IPS DF 6.9 (cell line): ENCODE results near the gene TNFAIP8L3.

Experiments
- DNase-seq: peaks from one replicate; pipeline ENCODE4 v3.0.0-alpha.2; 2013; ENCODE audit warnings: low read depth, low spot score
- H3K27ac ChIP-seq: one replicate; pipeline ENCODE4 v1.5.1; 2013; ENCODE audit warnings: low read length, control low read depth
- H3K27me3 ChIP-seq: 2 replicates; pipeline ENCODE4 v1.6.1; 2013; ENCODE audit warnings: mild to moderate bottlenecking, low read length; ENCODE audit not compliant: control insufficient read depth, insufficient read depth
- H3K36me3 ChIP-seq: 2 replicates; pipeline ENCODE4 v1.6.1; 2013; ENCODE audit warnings: low read length; ENCODE audit not compliant: control insufficient read depth, insufficient read depth
- H3K4me1 ChIP-seq: 2 replicates; pipeline ENCODE4 v1.6.1; 2013; ENCODE audit warnings: low read length; ENCODE audit not compliant: control insufficient read depth, insufficient read depth
- H3K4me3 ChIP-seq: 2 replicates; pipeline ENCODE4 v1.5.1; 2013; ENCODE audit warnings: mild to moderate bottlenecking, low read length
- H3K9me3 ChIP-seq: 2 replicates; pipeline ENCODE4 v1.6.1; 2013; ENCODE audit warnings: low read length, inconsistent platforms; ENCODE audit not compliant: control insufficient read depth, insufficient read depth
- WGBS: extraction: QIAGEN DNeasy Blood & Tissue Kit; methylation state at CpG from one replicate; pipeline ENCODE4 v1.1.7; 2013; ENCODE audit warnings: mixed read lengths, missing lambda C conversion rate; ENCODE audit not compliant: insufficient read length, insufficient coverage; 5-methylcytosine and 5-hydroxymethylcytosine counted together

Gene TNFAIP8L3

DNA sequence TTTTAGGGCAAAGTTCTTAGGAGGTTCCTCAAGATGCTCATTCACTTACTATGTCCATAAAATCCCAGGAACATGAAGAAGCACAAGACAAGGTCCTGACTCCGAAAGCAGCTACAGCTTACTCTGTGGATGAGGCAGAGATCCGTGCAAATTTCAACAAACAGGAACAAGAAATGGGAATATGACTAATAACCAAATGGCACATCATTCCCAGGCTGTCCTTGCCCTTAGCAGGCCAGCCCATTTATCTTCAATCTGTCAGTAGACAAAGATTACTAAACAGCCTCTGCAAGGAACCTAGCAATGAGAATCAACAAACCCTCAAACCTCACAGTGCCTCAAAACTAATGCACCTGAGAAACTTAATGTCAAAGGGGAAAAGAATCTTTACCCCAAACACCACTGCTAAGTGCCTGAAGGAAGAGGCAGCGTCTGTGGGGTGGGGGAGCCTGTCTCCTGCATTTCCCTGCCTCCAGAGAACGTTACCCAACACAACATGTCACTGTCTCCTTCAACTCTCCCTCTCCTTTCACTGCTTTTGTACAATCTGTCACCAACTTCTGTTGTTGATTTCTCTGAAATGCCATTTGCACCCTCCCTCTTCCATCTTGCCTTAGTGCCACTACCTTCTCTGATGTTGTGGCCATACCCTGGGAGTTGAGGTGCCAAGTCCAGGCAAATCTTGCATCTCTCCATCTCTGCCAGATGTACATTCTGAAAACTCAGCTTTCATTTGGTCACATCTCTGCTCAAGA lies 4.8 kb downstream of the TNFAIP8L3 start:
- DNase-seq, result no peak
- Histone ChIP-seq H3K27me3 (peaks cover 21% of the 10 kb centered on the region), H3K4me1 (peaks cover 4% of the 10 kb centered on the region), H3K27ac (no peak overlapping the region), H3K4me3 (no peak overlapping the region), H3K9me3 (no peaks in the 10 kb centered on the region), H3K36me3 (no peaks in the 10 kb centered on the region; the same call in 1 of the 2 replicates)
- no CpG with 5 or more reads among the region's 4 CpGs for WGBS

DNA sequence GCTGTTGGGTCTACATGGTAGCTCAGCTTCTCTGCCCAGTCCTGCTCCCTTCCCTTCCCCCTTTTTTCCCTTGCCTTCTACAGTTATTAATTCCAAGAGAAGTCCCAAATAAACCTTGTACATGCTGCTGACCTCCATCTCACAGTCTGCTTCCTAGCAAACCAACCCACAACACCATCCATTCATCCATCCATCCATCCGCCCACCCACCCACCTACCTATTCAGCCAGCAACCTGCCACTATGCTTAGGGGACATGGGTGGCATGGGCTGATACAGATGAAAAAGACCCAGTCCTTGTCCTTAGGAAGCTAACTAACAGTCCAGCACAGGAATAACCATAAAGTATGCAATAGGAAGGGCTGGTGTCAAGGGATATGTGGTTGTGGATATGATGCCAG lies 5.7 kb downstream of the TNFAIP8L3 start:
- peaks cover 17% of the 10 kb centered on the region for H3K27me3 ChIP-seq
- H3K4me1 ChIP-seq, result peaks cover 4% of the 10 kb centered on the region; the same call in 1 of the 2 replicates
- no peaks in the 10 kb centered on the region; the same call in 1 of the 2 replicates for H3K36me3 ChIP-seq
- H3K4me3 ChIP-seq, result no peak overlapping the region
- H3K27ac ChIP-seq, result no peak overlapping the region
- no peak for DNase-seq
- no peaks in the 10 kb centered on the region for H3K9me3 ChIP-seq
- no CpG with 5 or more reads among the region's 1 CpG for WGBS

DNA sequence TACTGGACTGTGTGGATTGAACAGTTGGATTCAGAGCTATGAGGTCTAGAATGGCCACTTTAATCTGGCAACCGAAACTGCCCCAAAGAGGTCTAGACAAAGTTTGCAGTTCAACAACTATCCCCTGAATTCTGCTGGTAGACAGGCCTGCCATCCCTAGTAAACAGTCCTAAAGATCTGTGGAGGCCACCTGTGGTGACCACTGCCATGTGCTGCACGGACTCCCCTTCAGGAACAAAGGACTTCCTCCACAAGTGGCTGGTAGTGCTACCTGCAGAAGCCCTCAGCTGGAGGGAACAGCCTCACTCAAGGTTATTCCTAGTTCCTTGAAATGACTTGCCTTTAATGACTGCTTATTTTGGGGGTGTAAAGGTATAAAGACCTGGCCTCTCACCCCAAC lies 6.1 kb downstream of the TNFAIP8L3 start:
- DNase-seq, result no peak
- WGBS, result no CpG with 5 or more reads among the region's 2 CpGs

DNA sequence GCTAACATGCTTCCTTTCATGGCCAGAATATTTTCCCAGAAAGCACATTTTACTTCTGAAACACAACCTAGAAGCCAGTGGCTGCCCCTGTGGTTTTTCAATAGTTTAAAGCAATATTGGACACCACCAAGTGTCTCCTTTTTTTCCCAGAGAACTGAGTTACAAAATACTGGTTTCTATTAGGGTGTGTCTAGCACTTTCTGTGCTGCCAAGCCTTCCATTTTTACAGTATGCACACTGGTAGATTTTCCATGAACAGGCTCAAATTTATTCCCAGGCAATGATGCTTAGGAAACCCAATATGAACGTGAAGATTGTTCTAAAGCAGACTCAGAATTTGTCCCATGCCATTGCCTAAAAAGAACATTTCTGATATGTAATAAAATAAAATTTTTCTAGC lies 7.2 kb downstream of the TNFAIP8L3 start:
- Histone ChIP-seq H3K27me3 (peaks cover 2% of the 10 kb centered on the region; the same call in 1 of the 2 replicates), H3K27ac (no peak overlapping the region), H3K9me3 (no peaks in the 10 kb centered on the region), H3K36me3 (no peaks in the 10 kb centered on the region), H3K4me3 (no peak overlapping the region), H3K4me1 (peaks cover 4% of the 10 kb centered on the region; the same call in 1 of the 2 replicates)
- no CpG with 5 or more reads among the region's 1 CpG for WGBS
- no peak for DNase-seq

More for the DNA sequence above, 6.1 kb downstream of the TNFAIP8L3 start:
- Histone ChIP-seq H3K27ac (no peak overlapping the region), H3K9me3 (no peaks in the 10 kb centered on the region), H3K4me1 (peaks cover 4% of the 10 kb centered on the region; the same call in 1 of the 2 replicates), H3K4me3 (no peak overlapping the region), H3K36me3 (no peaks in the 10 kb centered on the region), H3K27me3 (peaks cover 13% of the 10 kb centered on the region)

DNA sequence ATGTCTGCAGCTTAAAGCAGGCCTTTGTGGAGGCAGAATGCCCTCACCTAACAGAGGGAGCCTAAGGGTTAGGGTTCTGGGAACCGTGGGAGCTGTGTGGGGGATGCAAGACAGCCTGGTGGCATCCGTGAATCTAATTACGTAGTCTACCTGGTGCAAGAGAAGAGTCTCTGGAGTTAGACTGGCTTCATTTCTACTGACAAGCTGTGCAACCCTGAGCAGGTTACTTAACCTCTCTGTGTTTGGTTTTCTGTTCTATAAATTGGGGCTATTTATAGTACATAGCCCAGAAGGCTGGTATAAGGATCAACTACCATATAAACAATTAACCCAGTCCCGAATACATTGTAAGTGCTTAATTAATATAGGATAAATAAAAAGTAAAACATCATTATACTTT lies 8.3 kb downstream of the TNFAIP8L3 start:
- Histone ChIP-seq H3K27ac (no peak overlapping the region), H3K9me3 (no peaks in the 10 kb centered on the region), H3K27me3 (no peaks in the 10 kb centered on the region), H3K36me3 (no peaks in the 10 kb centered on the region), H3K4me3 (no peak overlapping the region), H3K4me1 (peaks cover 4% of the 10 kb centered on the region; the same call in 1 of the 2 replicates)
- DNase-seq, result no peak
- whole genome bisulfite sequencing, result no CpG with 5 or more reads among the region's 4 CpGs

DNA sequence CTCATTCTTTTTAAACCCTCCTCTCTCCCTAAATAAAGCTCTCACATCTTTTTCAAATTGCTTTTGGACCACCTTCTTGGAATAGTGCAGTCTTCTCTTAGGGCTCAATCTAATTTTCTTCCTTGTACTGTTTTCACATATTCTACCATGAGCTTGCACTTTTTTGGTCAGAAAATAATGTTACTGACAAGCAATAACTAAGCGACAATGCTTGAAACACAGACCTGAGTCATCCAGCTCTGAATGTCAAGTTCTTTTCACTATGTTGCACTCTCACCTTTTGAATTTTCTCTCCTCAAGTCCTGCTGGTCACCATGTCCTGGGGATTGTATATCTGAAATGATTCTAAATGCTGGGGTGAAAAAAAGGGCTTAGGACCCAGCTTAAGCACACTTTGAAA lies 8.9 kb downstream of the TNFAIP8L3 start:
- no peak for DNase-seq
- no peaks in the 10 kb centered on the region for H3K36me3 ChIP-seq
- no peaks in the 10 kb centered on the region for H3K27me3 ChIP-seq
- no peaks in the 10 kb centered on the region for H3K9me3 ChIP-seq
- no peak overlapping the region for H3K4me3 ChIP-seq
- peaks cover 4% of the 10 kb centered on the region; the same call in 1 of the 2 replicates for H3K4me1 ChIP-seq
- WGBS, result no CpG with 5 or more reads among the region's 1 CpG
- no peak overlapping the region for H3K27ac ChIP-seq

DNA sequence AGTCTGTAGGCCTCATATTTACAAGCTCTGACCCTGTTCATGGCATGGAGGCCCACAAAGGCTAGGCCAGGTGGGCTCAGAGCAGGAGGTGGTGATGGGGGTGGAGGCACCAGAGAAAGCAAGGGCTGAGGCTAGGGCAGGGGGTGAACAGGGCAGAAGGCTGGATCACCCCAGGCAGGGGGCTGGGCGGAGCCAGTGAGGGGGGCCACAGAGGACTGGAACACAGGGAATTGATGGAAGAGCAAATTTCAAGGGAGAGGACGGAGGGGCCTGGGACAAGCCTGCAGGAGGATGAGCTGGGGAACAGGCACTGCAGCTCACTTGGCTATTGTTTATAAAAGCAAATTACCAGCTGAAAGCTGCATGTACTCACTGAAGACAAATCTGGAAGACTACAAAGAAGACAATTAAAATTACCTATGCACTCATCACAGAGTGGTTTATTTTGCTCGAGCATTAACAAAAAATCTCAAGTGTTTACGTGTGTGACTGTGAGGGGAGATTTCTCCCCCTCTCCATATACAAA lies 11.0 kb downstream of the TNFAIP8L3 start:
- no peak overlapping the region for H3K27ac ChIP-seq
- peaks cover 4% of the 10 kb centered on the region; the same call in 1 of the 2 replicates for H3K4me1 ChIP-seq
- whole genome bisulfite sequencing, result no CpG with 5 or more reads among the region's 4 CpGs
- no peaks in the 10 kb centered on the region for H3K36me3 ChIP-seq
- no peaks in the 10 kb centered on the region for H3K9me3 ChIP-seq
- no peak overlapping the region for H3K4me3 ChIP-seq
- DNase-seq, result no peak
- H3K27me3 ChIP-seq, result no peaks in the 10 kb centered on the region

DNA sequence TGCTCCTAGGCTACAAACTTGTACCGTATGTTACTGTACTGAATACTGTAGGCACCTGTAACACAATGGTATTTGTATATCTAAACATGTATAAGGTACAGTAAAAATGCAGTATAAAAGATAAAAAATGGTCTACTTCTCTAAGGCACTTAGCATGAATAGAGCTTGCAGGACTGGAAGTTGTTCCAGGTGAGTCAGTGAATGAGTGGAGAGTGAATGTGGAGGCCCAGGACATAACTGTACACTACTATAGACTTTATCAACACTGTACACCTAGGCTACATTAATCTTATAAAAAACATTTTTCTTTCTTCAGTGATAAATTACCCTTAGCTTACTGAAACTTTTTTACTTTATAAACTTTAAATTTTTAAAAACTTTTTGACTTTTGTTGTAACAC lies 12.5 kb downstream of the TNFAIP8L3 start:
- DNase-seq, result no peak

DNA sequence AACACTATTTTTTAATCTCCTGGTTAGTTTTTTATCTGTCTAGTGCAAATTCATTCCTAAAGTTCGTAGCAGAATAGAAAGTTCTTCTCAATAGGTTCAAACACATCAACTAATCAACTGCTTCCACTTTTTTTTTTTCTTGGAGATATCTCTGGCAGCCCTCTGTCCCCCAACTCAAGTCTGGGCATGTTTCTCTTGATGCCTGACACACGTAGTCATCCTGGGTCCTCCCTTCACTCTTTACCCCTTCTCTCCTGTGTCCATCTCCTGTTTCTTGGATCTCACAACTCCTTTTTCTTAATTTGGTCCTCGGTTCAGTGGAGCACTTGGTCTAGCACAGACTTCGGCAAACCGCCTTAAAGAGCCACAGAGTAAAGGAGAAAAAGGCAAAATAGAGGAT lies 14.4 kb downstream of the TNFAIP8L3 start:
- WGBS, result no CpG with 5 or more reads among the region's 5 CpGs
- H3K9me3 ChIP-seq, result no peaks in the 10 kb centered on the region
- no peak overlapping the region for H3K4me3 ChIP-seq
- no peaks in the 10 kb centered on the region for H3K4me1 ChIP-seq
- no peak for DNase-seq
- H3K36me3 ChIP-seq, result no peaks in the 10 kb centered on the region
- no peaks in the 10 kb centered on the region for H3K27me3 ChIP-seq
- H3K27ac ChIP-seq, result no peak overlapping the region

More for the DNA sequence above, 12.5 kb downstream of the TNFAIP8L3 start:
- H3K4me1 ChIP-seq, result no peaks in the 10 kb centered on the region
- H3K27ac ChIP-seq, result no peak overlapping the region
- no peaks in the 10 kb centered on the region for H3K36me3 ChIP-seq
- H3K27me3 ChIP-seq, result no peaks in the 10 kb centered on the region
- H3K9me3 ChIP-seq, result no peaks in the 10 kb centered on the region
- no CpG with 5 or more reads among the region's 1 CpG for WGBS
- no peak overlapping the region for H3K4me3 ChIP-seq

DNA sequence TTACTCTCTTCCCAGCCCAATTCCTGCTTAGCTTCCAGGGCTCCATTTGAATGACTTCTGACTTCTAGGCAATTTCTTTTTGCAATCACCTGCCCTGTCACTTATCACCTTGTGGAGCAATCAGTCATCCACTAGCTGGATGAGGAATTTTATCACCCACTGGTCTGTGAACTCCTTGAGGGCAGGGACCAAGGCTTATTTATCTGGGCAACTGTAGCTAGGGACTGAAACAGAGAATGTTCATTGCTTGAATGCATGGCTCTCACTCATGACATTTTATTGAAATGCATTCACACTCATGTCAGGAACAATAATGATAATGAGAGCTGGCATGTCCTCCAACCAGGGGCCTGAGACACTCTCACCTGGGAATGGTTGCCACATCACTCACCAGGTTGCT lies 15.5 kb downstream of the TNFAIP8L3 start:
- no peaks in the 10 kb centered on the region for H3K36me3 ChIP-seq
- no peak for DNase-seq
- no peaks in the 10 kb centered on the region for H3K27me3 ChIP-seq
- H3K9me3 ChIP-seq, result no peaks in the 10 kb centered on the region
- H3K4me1 ChIP-seq, result no peaks in the 10 kb centered on the region
- H3K27ac ChIP-seq, result no peak overlapping the region
- no peak overlapping the region for H3K4me3 ChIP-seq
